Activated CD4-positive, alpha-beta memory T cell treated with anti-CD3 and anti-CD28 coated beads for 36 hours (primary cell): Measurements from ENCODE around the gene GSG1L. TPM values are rescaled to one million over a fixed set of nuclear protein-coding genes. Genes with fewer than 3 reads are reported as not detected.

Source experiments
- CTCF ChIA-PET: fragments of 350-600 bp; sonication (Branson Sonifier 250); formaldehyde crosslinking; loops from one replicate; lab custom pipeline; 2021; ENCODE audit warnings: antibody characterized with exemption, inconsistent platforms; lab: Charles Lee
- POLR2A ChIA-PET: fragments of 350-600 bp; sonication (Branson Sonifier 250); formaldehyde crosslinking; loops from one replicate; lab custom pipeline; 2021; ENCODE audit warnings: antibody characterized with exemption; lab: Charles Lee
- DNase-seq: peaks from one replicate; pipeline ENCODE4 v3.0.0-alpha.2; 2020
- H3K27ac Mint-ChIP-seq: one replicate; pipeline ENCODE4 v1.8.0; 2021; ENCODE audit warnings: mixed read lengths
- H3K27me3 Mint-ChIP-seq: one replicate; pipeline ENCODE4 v1.8.0; 2021; ENCODE audit warnings: mixed read lengths
- H3K36me3 Mint-ChIP-seq: one replicate; pipeline ENCODE4 v1.8.0; 2021; ENCODE audit warnings: mixed read lengths
- H3K4me1 Mint-ChIP-seq: one replicate; pipeline ENCODE4 v1.8.0; 2021; ENCODE audit warnings: low read depth, mixed read lengths
- H3K4me3 Mint-ChIP-seq: one replicate; pipeline ENCODE4 v1.8.0; 2021; ENCODE audit warnings: mild to moderate bottlenecking, mixed read lengths
- H3K9me3 Mint-ChIP-seq: one replicate; pipeline ENCODE4 v1.8.0; 2021; ENCODE audit warnings: mixed read lengths
- intact Hi-C: fragments of 100-400 bp; cut with micrococcal nuclease; formaldehyde crosslinking; loops from one replicate; pipeline ENCODE4 v1.15.1; 2023
- total RNA-seq, 2 experiments: library from RNA; stranded (reverse); gene quantifications; one replicate each; pipeline ENCODE4 v1.2.3, GENCODE V29; 2021

Gene GSG1L
- total RNA-seq, 2 experiments from 2014 or later = 0.26 to 0.44 TPM

DNA sequence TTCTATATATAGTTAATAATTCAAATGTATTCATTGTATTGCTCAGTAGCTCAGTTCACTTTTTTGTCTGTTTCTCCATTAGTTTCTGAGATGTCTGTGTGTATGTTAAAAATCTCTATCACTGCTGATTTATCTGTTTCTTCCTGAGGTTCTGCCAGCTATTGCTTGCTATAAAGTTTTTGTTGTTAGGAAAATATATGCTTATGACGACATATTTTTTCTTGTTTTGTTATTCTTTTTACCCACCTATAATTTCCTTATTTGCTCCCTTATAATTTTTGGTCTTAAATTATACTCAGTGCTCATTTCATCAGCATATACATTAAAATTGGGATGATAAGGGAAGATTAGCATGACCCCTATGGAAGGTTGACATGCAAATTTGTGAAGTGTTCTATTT is 200.6 kb downstream of the GSG1L start:
- intact Hi-C loops = no loop called here
- ChIA-PET CTCF (no interaction called here), POLR2A (no interaction called here)
- peaks cover 3% of the 10 kb centered on the region for H3K4me1 Mint-ChIP-seq
- no peak for DNase-seq
- peaks cover 1% of the 10 kb centered on the region for H3K36me3 Mint-ChIP-seq
- no peaks in the 10 kb centered on the region for H3K27me3 Mint-ChIP-seq
- peaks cover 20% of the 10 kb centered on the region for H3K9me3 Mint-ChIP-seq
- no peak overlapping the region for H3K27ac Mint-ChIP-seq
- no peak overlapping the region for H3K4me3 Mint-ChIP-seq

GRCh38 chr16:27860091-27860490 is 203.4 kb downstream of the GSG1L start:
- ChIA-PET POLR2A (no interaction called here), CTCF (interaction anchor here (1.0 kb wide), 1 partner anchor 220 kb away, joined by 3 read pairs; no protein-coding TSS in a partner anchor)
- peaks cover 20% of the 10 kb centered on the region for H3K9me3 Mint-ChIP-seq
- peaks cover 1% of the 10 kb centered on the region for H3K36me3 Mint-ChIP-seq
- no peak overlapping the region for H3K27ac Mint-ChIP-seq
- H3K4me1 Mint-ChIP-seq = no peaks in the 10 kb centered on the region
- H3K4me3 Mint-ChIP-seq = no peak overlapping the region
- intact Hi-C loops = no loop called here
- no peak for DNase-seq
- H3K27me3 Mint-ChIP-seq = peaks cover 4% of the 10 kb centered on the region

DNA sequence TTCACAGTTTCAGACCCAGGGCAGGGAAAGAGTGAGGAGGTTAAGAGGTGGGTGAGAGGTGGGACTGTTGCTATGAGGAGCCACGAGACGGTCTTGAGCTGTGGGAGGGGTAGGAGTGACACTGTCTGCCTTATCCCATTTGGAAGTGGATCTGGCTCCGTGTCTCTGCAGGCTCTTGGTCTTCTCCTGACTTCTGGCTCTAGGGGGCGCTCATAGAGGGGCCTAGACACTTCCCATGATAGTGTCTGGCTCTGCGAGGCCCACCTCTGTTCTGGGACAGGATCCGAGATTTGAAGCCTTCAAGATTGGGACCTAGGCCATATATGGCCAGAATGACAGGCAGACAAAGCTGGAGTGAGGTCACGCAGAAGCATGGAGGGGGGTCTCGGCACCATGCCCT is 204.5 kb downstream of the GSG1L start:
- POLR2A ChIA-PET = no interaction called here
- peaks cover 1% of the 10 kb centered on the region for H3K36me3 Mint-ChIP-seq
- intact Hi-C loops = no loop called here
- H3K9me3 Mint-ChIP-seq = peaks cover 15% of the 10 kb centered on the region
- no peaks in the 10 kb centered on the region for H3K4me1 Mint-ChIP-seq
- H3K27me3 Mint-ChIP-seq = peaks cover 6% of the 10 kb centered on the region
- no peak for DNase-seq
- H3K27ac Mint-ChIP-seq = no peak overlapping the region
- no peak overlapping the region for H3K4me3 Mint-ChIP-seq
- CTCF ChIA-PET = no interaction called here

- Mint-ChIP-seq H3K9me3 (no peaks in the 10 kb centered on the region), H3K4me1 (no peaks in the 10 kb centered on the region), H3K4me3 (no peak overlapping the region), H3K36me3 (no peaks in the 10 kb centered on the region), H3K27ac (no peak overlapping the region), H3K27me3 (peaks cover 33% of the 10 kb centered on the region)
- CTCF ChIA-PET = interaction anchor here (0.6 kb wide), 1 partner anchor 332 kb away, joined by 3 read pairs; no protein-coding TSS in a partner anchor
- intact Hi-C loops = no loop called here
- POLR2A ChIA-PET = no interaction called here
- DNase-seq = no peak
These were observed 209.9 kb downstream of the GSG1L start for GRCh38 chr16:27853651-27854050.

DNA sequence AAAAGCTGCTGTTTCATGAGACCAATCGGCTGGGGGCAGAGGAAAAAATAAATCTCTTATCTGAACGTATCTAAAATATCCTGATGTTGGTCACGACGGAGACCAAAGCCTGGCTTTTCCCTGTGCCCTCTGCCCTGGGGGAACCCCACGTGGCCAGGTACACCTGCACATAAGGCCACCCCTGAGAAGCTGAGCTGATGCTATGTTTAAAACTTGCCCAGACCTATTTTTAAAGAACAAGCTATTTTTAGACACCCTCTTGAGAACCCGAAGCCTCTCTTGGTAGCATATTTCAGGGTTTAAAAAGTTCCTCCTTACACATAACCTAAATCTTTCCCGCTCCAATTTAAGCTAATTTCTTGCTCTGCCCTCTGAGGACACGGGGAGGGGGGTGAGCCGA is 210.4 kb downstream of the GSG1L start:
- H3K27ac Mint-ChIP-seq = no peak overlapping the region
- H3K36me3 Mint-ChIP-seq = no peaks in the 10 kb centered on the region
- H3K27me3 Mint-ChIP-seq = peaks cover 39% of the 10 kb centered on the region
- intact Hi-C loops = no loop called here
- H3K4me1 Mint-ChIP-seq = no peaks in the 10 kb centered on the region
- POLR2A ChIA-PET = no interaction called here
- no peak overlapping the region for H3K4me3 Mint-ChIP-seq
- CTCF ChIA-PET = interaction anchor here (0.6 kb wide), 1 partner anchor 332 kb away, joined by 3 read pairs; no protein-coding TSS in a partner anchor
- H3K9me3 Mint-ChIP-seq = no peaks in the 10 kb centered on the region
- DNase-seq = no peak

- CTCF ChIA-PET = no interaction called here
- Mint-ChIP-seq H3K4me3 (no peak overlapping the region), H3K36me3 (no peaks in the 10 kb centered on the region), H3K27ac (no peak overlapping the region), H3K27me3 (peaks cover 41% of the 10 kb centered on the region), H3K4me1 (no peaks in the 10 kb centered on the region), H3K9me3 (no peaks in the 10 kb centered on the region)
- POLR2A ChIA-PET = no interaction called here
- no peak for DNase-seq
- intact Hi-C loops = no loop called here
These were observed 210.8 kb downstream of the GSG1L start for GRCh38 chr16:27852681-27853080.

DNA sequence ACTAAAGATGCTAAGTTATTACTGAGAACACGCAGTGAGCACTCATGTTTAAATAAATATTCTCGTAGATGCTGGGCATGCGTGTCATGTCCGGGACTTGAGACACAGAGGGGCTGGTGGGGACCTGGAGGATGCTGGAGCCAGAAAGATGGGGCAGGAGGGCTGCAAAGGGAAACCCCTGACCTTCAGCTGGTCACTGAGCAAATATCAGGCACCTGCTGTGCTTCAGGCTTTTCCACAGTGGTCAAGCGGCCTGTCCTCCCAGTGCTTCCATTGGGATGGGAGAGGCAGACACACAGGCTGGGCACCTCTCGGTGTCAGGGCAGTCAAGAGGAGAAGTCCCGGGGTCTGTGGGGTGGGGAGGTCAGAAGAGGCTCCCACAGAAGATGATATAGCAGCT is 211.4 kb downstream of the GSG1L start:
- no peaks in the 10 kb centered on the region for H3K9me3 Mint-ChIP-seq

DNA sequence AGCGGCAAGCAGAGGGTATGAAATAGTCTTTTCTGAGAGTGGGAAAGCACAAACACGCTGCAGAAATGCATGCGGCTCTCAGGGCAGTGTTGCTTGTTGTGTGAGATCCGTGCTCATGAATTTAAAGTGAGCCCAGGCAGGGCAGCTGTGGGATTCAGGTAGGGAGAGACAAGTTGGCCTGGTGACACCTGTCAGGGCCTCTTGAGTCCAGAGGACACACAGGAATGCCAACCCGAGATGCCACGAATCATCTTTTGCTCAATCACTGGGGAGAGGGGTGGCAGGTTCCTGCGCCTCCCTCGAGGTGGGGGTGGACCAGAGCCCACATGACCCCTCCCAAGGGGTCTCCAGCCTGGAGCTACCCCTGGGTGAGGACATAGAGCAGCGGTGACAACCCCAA is 211.9 kb downstream of the GSG1L start:
- ChIA-PET POLR2A (no interaction called here), CTCF (no interaction called here)
- Mint-ChIP-seq H3K36me3 (no peaks in the 10 kb centered on the region), H3K4me3 (no peak overlapping the region), H3K4me1 (no peaks in the 10 kb centered on the region), H3K9me3 (no peaks in the 10 kb centered on the region), H3K27me3 (peaks cover 40% of the 10 kb centered on the region), H3K27ac (no peak overlapping the region)
- no peak for DNase-seq
- intact Hi-C loops = no loop called here

More for the DNA sequence above, 211.4 kb downstream of the GSG1L start:
- ChIA-PET CTCF (no interaction called here), POLR2A (no interaction called here)
- Mint-ChIP-seq H3K27me3 (peaks cover 41% of the 10 kb centered on the region), H3K36me3 (no peaks in the 10 kb centered on the region), H3K27ac (no peak overlapping the region), H3K4me1 (no peaks in the 10 kb centered on the region), H3K4me3 (no peak overlapping the region)
- no peak for DNase-seq
- intact Hi-C loops = no loop called here

DNA sequence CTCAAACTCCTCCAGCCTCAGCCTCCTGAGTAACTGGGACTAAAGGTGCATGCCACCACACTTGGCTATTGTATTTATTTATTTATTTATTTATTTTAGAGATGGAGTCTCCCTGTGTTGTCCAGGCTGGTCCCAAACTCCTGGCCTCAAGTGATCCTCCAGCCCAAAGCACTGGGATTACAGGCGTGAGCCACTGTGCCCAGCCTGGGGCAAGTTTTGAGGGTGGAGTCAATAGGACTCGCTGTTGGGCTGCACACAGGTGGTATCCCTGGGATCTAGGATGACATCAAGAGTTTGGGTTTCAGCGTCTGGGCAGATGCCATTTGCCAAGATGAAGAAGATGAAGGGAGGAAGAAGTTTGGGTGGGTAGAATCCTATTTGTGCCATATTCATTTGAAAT is 213.9 kb downstream of the GSG1L start:
- ChIA-PET CTCF (no interaction called here), POLR2A (no interaction called here)
- Mint-ChIP-seq H3K27me3 (peaks cover 42% of the 10 kb centered on the region), H3K4me3 (no peak overlapping the region), H3K4me1 (no peaks in the 10 kb centered on the region), H3K36me3 (no peaks in the 10 kb centered on the region), H3K27ac (no peak overlapping the region), H3K9me3 (no peaks in the 10 kb centered on the region)
- intact Hi-C loops = no loop called here
- no peak for DNase-seq

DNA sequence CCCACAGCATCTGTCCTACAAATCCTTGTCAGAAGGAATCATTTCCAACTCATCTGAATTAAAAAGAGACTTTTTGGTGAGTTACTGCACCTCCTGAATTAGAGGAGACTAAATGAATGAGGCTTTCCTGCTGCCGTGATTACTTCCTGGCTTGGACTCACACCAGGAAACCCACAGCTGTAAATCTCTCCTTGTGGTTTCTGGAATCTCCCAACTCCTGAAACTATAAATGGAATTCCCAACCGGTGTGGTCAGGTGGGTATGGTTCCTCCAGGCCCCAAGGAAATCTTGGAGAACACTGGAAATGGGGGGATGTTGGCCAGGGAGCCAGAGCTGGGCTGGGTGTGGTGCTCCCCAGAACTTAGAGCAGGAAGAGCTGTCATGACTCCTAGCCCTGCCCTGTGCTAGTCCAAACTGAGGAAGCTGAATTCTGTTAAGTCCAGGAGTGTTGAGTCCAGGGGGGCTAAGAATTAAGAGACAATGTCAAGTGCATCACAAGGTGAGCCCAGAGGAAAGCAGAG is 216.4 kb downstream of the GSG1L start:
- Mint-ChIP-seq H3K27me3 (peaks cover 31% of the 10 kb centered on the region), H3K36me3 (no peaks in the 10 kb centered on the region), H3K4me3 (no peak overlapping the region), H3K4me1 (no peaks in the 10 kb centered on the region), H3K27ac (no peak overlapping the region), H3K9me3 (no peaks in the 10 kb centered on the region)
- ChIA-PET POLR2A (no interaction called here), CTCF (interaction anchor here (0.7 kb wide), 1 partner anchor 156 kb away, joined by 3 read pairs; no protein-coding TSS in a partner anchor)
- intact Hi-C loops = no loop called here
- DNase-seq = no peak

DNA sequence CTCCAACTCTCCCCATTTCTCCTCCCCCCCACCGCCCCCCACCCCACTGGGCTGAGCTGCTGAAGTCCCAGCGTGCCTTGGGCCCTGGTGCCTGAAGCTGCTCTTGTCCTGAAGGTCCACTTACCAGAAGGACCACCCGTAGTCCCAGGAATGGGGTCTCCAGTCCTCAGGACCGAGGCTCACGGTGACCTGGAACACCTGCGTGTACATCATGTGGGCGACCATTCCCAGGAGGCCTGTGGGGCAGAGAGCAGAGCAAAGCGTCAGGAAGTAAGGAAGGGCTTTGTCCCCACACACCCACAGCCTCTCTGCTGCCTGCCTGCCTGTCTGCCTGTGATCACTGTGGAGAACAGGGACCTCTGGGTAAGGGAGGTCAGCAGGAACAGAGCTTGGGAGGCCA is 218.7 kb downstream of the GSG1L start:
- ChIA-PET CTCF (no interaction called here), POLR2A (no interaction called here)
- H3K9me3 Mint-ChIP-seq = no peaks in the 10 kb centered on the region
- peaks cover 21% of the 10 kb centered on the region for H3K27me3 Mint-ChIP-seq
- DNase-seq = no peak
- H3K4me3 Mint-ChIP-seq = no peak overlapping the region
- no peaks in the 10 kb centered on the region for H3K36me3 Mint-ChIP-seq
- intact Hi-C loops = no loop called here
- H3K27ac Mint-ChIP-seq = no peak overlapping the region
- no peaks in the 10 kb centered on the region for H3K4me1 Mint-ChIP-seq

- ChIA-PET POLR2A (no interaction called here), CTCF (no interaction called here)
- Mint-ChIP-seq H3K4me3 (no peak overlapping the region), H3K27ac (no peak overlapping the region), H3K9me3 (no peaks in the 10 kb centered on the region), H3K36me3 (no peaks in the 10 kb centered on the region), H3K4me1 (no peaks in the 10 kb centered on the region), H3K27me3 (peaks cover 18% of the 10 kb centered on the region)
- intact Hi-C loops = no loop called here
- no peak for DNase-seq
These were observed 219.7 kb downstream of the GSG1L start for GRCh38 chr16:27843800-27844199.

- Mint-ChIP-seq H3K9me3 (peaks cover under 1% of the 10 kb centered on the region), H3K4me1 (no peaks in the 10 kb centered on the region), H3K4me3 (no peak overlapping the region), H3K27ac (no peak overlapping the region), H3K36me3 (no peaks in the 10 kb centered on the region), H3K27me3 (peaks cover 19% of the 10 kb centered on the region)
- ChIA-PET POLR2A (interaction anchor here (0.7 kb wide), 1 partner anchor 9 kb away, joined by 4 read pairs; no protein-coding TSS in a partner anchor), CTCF (interaction anchor here (1.4 kb wide), 1 partner anchor 26 kb away, joined by 4 read pairs; no protein-coding TSS in a partner anchor)
- DNase-seq = no peak
- intact Hi-C loops = no loop called here
These were observed 221.6 kb downstream of the GSG1L start for GRCh38 chr16:27841911-27842310.
